ENCODE data around the gene KCNJ4. TPM values are rescaled to one million over a fixed set of nuclear protein-coding genes. Genes with fewer than 3 reads are reported as not detected.

The KCNJ4 gene
- total RNA-seq, 4 donors from 2014 or later: not detected

GRCh38 chr22:38494498-38494897 lies 39.5 kb upstream of the KCNJ4 start:
- TF ChIP-seq CTCF (IDR thresholded peaks at IDR 0.05): no peak
- no peak for TF ChIP-seq POLR2A (IDR thresholded peaks at IDR 0.05)
- H3K4me3 ChIP-seq (replicated peaks in 1 of 3): no peak overlapping the region
- no peaks in the 10 kb centered on the region for H3K9me3 ChIP-seq
- 47 to 83% methylated on average over 2 of the region's 2 CpGs for WGBS, 2 donors
- peaks cover 97 to 99% of the 10 kb centered on the region in 2 donors for H3K36me3 ChIP-seq
- H3K27me3 ChIP-seq: no peaks in the 10 kb centered on the region
- intact Hi-C loops (cut with DNase I): no loop called here
- H3K4me1 ChIP-seq: no peaks in the 10 kb centered on the region
- DNase-seq: no peak
- no peak overlapping the region for H3K27ac ChIP-seq

- TF ChIP-seq CTCF (IDR thresholded peaks at IDR 0.05) (no peak), POLR2A (IDR thresholded peaks at IDR 0.05) (no peak)
- Histone ChIP-seq H3K27me3 (no peaks in the 10 kb centered on the region), H3K4me3 (replicated peaks in 1 of 3) (no peak overlapping the region), H3K27ac (no peak overlapping the region), H3K4me1 (no peaks in the 10 kb centered on the region), H3K9me3 (no peaks in the 10 kb centered on the region), H3K36me3 (peaks cover 97 to 98% of the 10 kb centered on the region in 2 donors)
- intact Hi-C loops (cut with DNase I): no loop called here
- 77 to 78% methylated on average over 5 of the region's 5 CpGs for WGBS, 2 donors
- no peak for DNase-seq
Measured at GRCh38 chr22:38491707-38492348, 36.8 kb upstream of the KCNJ4 start.

GRCh38 chr22:38490915-38491314 lies 35.9 kb upstream of the KCNJ4 start:
- H3K27ac ChIP-seq: no peak overlapping the region

GRCh38 chr22:38490475-38490874 lies 35.5 kb upstream of the KCNJ4 start:
- no peaks in the 10 kb centered on the region for H3K4me1 ChIP-seq
- WGBS, 2 donors: 69 to 81% methylated on average over 2 of the region's 2 CpGs
- intact Hi-C loops (cut with DNase I): no loop called here

More at GRCh38 chr22:38490915-38491314, 35.9 kb upstream of the KCNJ4 start:
- Histone ChIP-seq H3K9me3 (no peaks in the 10 kb centered on the region), H3K4me1 (no peaks in the 10 kb centered on the region), H3K36me3 (peaks cover 97 to 98% of the 10 kb centered on the region in 2 donors), H3K27me3 (no peaks in the 10 kb centered on the region), H3K4me3 (replicated peaks in 1 of 3) (no peak overlapping the region)
- WGBS, 2 donors: 57 to 71% methylated on average over 1 of the region's 1 CpG
- intact Hi-C loops (cut with DNase I): no loop called here
- DNase-seq: peak; percentile 54 to 59
- TF ChIP-seq CTCF (IDR thresholded peaks at IDR 0.05): no peak
- TF ChIP-seq POLR2A (IDR thresholded peaks at IDR 0.05): no peak

More at GRCh38 chr22:38490475-38490874, 35.5 kb upstream of the KCNJ4 start:
- Histone ChIP-seq H3K27me3 (no peaks in the 10 kb centered on the region), H3K4me3 (replicated peaks in 1 of 3) (no peak overlapping the region), H3K36me3 (peaks cover 97 to 98% of the 10 kb centered on the region in 2 donors), H3K27ac (no peak overlapping the region), H3K9me3 (no peaks in the 10 kb centered on the region)
- TF ChIP-seq POLR2A (IDR thresholded peaks at IDR 0.05) (no peak), CTCF (IDR thresholded peaks at IDR 0.05) (no peak)
- DNase-seq: no peak

All from thyroid gland (tissue), 4 donors.